Erythroblast (primary cell): ENCODE data around the gene TSC22D3.

Experiments
- GATA1 ChIP-seq: IDR thresholded peaks from 2 replicates; pipeline ENCODE4 v1.6.1; 2011; ENCODE audit warnings: low read depth, mild to moderate bottlenecking, control low read depth, low read length, moderate library complexity
- POLR2A ChIP-seq: IDR thresholded peaks from 2 replicates; pipeline ENCODE4 v1.6.1; 2011; ENCODE audit warnings: mild to moderate bottlenecking, low read length

- TF ChIP-seq POLR2A (no peak), GATA1 (no peak)
These were observed 53.5 kb downstream of the TSC22D3 start for GRCh38 chrX:107721966-107722707.
